SIG-M5 treated with dmso at 0.1 percent for 504 hours (cell line): ENCODE data around the gene AKAP13.

Experiments used
- DNase-seq: peaks from one replicate; lab custom pipeline; 2025; ENCODE audit not compliant: unreplicated experiment; lab: John Stamatoyannopoulos, UW

The AKAP13 gene

DNA sequence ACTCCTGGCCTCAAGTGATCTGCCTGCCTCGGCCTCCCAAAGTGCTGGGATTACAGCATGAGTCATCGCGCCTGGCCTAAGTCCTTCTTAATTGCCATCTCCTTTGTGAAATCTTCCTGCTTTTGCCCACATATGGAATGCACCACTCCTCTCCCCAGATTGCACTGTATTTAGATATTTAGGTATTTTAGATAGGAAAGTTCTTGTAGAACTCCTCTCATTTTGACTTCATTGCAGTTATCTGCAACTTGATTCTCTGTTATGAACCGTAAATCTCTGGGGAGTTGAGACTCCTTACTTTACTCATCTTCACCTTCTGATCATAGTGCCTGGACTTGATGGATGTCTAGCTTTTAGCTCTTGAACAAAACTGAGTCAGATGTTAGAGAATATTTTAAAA lies 150.7 kb downstream of the AKAP13 start:
- DNase-seq, result no peak

DNA sequence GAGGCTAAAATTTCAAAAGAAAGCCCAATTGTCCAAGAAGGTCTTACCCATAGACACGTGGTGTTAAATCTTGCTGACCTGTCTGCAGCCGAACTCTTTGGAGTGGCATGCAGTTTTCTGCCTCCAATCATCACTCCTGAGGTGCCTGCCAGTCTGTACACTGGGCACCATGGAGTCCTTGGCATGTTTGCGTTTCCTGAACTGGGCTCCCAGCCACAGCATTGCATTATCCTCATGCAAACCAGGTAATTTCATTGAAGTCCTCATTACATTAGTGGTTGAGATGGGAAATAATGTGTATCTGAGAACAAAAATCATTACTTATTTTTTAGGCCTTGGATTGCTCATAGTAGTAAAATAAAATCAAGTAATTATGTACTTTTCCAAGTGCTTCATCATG lies 152.3 kb downstream of the AKAP13 start:
- DNase-seq, result no peak

DNA sequence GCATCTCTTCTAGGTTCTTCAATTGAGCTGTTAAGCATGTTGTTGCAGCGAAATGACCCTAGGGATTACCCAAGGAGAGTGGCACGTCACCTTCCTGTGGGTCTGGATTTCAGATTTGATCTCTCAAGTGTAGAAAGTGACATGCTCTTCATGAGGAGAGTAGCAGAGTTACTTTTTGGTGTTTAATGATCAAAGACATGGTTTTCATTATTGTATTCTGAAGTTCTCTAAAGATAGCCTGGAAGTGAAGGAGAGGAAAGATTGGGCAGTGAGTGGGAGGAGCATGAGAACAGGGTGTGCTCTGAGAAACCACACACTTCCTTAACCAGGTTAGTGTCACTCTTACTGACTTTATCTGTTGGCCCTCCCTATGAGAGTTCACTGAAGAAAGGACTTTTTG lies 153.6 kb downstream of the AKAP13 start:
- peak; percentile 34 for DNase-seq

DNA sequence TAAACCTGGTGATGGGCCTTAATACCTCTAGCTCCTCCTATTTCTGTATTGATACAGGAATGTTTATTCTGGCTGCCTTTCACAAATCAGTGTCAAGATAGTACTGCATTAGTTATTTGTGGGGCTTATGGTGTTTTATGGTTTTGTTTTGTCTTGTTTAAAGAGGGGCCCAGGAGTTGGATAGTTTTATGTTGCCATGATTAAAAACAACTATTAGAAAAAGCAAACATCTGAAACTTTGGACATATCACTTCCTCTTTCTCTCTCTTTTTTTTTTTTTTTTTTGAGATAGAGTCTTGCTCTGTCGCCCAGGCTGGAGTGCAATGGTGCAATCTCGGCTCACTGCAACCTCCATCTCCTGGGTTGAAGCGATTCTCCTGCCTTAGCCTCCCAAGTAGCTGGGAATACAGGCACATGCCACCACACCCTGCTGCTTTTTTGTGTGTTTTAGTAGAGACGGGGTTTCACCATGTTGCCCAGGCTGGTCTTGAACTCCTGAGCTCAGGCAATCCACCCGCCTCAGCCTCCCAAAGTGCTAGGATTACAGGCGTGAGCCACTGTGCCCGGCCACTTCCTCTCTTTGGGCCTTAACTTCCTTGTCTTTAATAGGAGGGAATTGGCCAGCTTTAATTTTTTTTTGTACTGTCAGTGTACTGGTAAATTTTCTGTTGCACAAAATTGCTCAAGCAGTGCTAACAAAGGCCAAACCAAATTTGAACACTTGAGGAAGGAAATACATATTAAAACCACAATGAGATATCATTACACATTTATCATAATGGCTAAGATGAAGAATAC lies 155.3 kb downstream of the AKAP13 start:
- peak; percentile 70 for DNase-seq

DNA sequence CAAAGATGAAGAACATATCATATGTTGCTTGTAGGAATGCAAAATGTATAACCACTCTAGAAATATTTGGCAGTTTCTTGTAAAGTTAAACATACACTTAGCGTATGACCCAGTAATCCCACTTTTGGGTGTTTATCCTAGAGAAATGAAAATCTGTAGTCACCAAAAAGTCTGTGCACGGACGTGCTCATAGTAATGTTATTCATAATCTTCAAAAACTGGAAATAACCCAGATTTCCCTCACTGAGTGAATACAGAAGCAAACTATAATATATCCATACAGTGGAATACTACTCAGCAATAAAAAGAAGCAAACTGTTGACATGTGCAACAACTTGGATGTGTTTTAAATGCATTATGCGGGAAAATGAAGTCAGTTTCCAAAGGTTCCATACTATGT lies 155.9 kb downstream of the AKAP13 start:
- no peak for DNase-seq

DNA sequence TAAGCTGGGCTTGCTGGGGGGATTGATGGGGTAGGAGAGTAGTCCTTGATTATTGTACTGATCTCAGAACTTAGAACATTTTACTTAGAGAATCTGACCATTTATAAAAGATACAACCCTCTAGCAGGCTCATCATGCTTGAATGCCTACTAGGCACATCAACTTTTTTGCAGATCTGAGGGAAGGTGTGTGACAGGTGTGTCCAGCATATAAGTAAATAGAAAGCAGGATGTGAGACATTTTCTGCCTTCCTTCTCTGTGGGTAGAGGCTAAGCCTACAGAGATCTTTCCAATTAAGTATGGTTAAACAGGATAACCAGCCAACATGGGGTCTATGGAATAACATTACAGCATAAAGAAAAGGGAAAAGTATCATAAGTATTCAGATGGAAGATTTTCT lies 159.1 kb downstream of the AKAP13 start:
- no peak for DNase-seq

DNA sequence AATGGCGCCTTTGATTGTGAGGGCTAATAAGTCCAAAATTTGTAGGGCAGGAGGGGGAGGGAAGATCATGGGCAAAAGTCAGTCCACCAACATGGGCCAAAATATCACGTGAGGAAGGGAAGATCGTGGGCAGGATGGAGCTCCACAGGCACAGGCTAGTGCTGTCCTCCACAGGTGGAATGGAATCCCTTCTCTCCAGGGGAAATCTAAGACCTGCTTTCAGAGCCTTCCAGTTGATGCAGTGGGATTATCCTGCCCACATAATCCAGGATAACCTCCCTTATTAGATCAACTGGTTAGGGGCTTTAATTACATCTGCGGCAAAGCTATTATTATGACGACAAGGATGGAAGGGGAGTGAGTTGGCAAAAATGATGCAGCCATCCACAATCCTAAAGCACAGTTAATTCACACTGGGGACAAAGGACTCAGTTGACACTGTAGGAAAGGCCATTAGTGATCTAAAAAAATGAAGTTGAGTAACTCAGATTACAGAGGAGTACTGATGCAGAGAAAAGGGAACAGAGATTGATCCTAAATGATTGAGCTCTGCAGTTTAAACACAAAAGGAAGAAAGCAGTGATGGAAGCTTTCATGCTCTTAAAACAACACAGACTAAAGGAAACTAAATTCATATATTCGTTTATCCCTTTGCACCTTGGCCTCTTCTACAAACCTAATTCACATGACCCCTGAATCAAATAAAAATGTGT lies 159.8 kb downstream of the AKAP13 start:
- peak; percentile 27 for DNase-seq

DNA sequence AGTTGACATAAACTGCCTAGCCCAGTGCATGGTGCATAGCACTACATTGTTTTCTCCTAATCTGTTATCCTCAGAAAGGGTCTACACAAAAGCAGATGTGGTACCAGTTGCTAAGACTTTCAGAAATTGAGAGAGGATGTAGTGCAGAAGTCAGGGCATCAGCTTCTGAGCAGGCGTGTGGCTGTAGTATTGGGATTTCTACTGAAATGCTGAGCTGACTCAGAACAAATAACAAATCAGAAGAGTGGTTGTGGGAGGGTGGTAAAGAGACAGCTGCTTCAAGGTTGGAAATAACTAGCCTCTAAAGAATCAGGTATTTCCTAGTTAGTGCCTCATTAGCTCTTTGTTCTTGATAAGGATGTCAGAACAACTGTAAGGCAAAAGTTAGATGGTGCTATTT lies 161.3 kb downstream of the AKAP13 start:
- DNase-seq, result no peak

DNA sequence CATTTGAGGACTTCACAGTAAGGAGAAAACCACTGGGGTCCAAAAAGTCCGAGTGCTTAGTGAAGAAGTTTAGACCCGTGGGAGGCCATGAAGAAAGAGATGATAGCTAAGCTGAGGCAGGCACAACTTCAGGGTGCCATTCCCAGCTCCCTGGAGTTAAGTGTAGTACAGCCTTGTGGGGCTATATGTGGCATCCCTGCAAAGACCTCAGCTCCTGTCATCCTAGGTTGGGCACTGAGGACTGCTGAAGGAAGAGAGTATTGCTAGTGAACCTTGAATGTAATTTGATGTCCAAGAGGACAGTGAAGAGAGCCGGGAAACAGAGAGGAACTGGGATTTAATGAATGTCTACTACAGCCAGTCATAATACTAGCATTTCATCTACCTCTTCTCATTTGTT lies 162.1 kb downstream of the AKAP13 start:
- DNase-seq, result no peak

DNA sequence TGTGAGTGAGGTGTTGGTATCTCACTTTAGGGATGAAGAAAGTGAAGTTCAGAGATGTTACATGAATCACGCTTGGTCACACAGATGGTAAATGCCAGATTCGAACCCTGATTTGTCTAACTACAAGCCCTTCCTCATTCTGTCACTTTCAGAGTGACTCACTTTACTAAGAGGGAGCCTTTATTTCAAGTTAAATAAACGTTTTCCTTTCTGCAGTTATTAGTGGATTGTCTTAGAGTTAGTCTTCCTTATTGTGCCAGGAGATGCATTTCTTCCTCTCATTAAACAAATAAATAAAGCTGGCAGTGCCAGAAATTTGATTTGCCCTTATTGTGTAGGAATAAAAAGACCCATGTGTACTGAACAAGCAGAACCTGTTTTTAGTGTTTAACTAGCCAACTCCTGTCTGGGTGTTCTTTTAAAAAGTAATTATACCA lies 162.5 kb downstream of the AKAP13 start:
- peak; percentile 79 for DNase-seq

DNA sequence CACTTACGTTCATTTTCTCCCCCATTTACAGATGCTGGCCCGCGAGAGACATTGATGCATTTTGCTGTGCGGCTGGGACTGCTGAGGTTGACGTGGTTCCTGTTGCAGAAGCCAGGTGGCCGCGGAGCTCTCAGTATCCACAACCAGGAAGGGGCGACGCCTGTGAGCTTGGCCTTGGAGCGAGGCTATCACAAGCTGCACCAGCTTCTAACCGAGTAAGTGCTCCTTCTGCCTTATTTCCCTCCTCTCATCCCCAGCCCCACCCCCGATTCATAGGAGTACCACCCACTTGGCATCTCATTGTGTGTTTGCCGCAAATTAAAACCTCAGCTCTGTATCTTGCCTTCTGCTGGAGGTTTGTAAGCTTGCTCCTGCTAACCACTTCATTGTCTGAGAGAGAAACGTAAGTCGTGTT lies 163.3 kb downstream of the AKAP13 start:
- DNase-seq, result peak; percentile 44

DNA sequence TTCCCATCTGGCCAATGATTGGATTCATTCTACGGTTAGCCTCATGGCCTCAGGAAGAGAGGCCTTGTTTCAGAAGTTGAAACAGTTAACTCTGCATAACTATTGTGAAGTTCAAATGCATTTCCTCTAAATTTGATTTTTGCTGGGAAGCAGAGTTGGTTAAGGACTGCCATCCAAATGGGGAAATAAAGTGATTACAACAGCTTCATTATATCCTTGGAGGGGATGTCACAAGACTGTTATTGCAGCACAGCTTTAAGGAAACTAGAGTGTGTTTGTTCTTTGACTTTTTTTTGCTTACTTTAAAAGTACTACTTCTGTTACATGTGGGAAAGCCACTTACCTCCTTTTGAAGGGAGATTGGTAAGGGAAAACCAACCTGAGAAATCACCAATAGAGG lies 164.8 kb downstream of the AKAP13 start:
- DNase-seq, result peak; percentile 90

DNA sequence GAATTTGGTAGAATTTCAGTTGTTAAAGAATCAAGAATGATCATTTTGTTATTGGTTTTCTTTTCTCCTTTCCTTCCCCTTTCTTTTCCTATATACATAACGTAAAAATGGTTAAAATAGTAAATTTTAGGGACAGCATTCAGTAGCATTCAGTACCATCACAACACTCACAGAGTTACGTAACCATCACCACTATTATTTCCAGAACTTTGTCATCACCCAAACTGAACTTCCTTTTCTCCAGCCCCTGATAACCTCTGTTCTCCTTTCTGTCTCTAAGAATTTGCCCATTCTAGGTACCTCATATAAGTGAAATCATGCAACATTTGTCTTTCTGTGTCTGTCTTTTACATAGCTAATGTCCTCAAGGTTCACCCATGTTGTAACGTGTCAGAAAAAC lies 165.3 kb downstream of the AKAP13 start:
- peak; percentile 94 for DNase-seq

DNA sequence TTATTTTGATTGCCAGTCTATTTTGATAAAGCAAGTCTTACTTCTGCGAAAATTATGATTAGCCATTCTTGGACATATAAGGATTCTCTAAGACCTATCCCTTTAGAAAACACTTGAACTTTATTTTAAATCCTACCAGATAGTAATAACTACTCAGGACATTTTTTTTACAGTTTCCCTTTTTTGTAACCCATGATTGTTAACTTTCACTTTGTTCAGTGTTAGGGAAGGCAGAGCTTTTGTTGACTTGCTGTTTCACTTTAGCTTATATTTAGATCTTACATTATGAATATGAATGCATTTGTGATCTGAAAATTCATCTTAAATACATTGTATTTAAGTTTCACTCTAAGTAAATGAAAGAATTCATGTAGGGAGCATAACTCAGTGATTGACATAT lies 167.0 kb downstream of the AKAP13 start:
- DNase-seq, result no peak

DNA sequence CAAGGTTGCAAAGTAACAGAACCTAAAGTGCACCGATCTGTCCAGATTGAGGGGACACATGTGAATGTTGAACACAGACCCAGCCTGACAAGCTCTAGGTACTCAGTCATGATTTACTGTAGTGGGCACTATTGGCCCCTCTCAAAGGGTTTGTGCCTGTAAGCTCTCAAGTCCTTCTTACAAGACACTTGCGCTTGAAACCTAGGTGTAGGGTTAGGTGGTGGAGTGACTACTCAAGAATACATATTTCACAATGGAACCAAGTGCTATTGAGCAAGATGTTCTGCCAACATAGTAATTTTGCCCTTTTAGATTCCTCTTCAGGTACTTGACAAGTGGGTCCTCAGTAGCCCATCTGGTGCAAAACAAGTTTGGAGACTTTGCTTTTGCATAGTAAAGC lies 169.9 kb downstream of the AKAP13 start:
- peak; percentile 8 for DNase-seq

DNA sequence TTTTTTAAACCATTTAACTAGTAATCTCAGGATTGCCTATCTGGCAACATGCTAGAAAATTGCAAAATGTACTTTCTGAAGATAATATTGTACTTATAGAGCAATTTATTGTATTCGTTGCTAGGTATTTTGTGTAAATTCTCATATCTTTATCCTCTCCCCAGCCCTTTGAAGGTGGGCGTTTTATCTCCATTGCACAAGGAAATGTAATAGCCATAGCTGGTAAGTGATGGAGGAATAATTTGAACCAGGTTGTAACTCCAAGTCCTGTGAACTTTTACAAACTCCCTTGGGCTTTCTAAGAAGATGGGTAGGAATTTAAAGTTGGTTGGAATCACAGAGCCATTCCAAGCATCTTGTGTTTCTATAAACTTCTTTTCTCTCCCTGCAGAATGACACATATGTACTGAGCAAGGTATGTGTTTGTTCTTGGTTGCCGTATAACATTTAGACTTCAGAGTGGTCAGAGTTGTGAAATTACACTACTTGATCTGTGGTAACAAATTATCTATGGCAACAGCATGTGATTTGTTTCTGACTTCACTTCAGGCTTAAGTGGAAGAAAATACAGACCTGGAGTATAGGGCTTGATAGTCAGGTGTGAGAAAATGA lies 170.9 kb downstream of the AKAP13 start:
- DNase-seq, result no peak

DNA sequence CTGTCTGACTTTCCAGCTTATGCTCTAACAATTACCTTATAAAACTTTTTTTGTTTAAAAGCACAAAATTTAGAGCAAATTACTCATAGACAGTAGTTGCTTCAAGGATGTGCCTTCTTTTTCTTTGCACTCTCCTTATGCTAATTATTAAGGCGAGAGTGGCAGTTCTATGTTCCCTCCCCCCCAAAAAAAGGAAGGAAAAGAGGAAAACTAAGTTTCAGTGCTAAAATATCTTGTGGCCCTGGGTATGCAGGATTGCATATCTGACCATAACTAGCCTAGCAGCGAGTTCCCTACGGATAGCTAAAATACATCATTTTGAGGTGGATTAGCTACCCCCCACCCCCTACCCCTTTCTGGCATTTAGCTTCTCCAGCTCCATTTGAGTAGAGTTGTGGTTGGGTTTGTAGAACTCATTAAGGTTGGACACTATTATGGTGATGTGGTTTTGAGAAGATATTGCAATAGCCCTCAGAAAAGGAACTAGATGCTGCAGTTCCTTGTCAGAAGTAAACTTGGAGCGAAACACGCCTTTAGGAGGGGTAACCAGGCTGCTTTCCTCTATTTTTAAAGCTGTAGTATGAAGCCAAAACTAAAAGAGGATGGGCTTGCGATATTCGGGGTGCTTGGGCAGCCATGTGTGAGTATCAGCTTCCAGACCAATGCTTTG lies 174.6 kb downstream of the AKAP13 start:
- DNase-seq, result peak; percentile 92

DNA sequence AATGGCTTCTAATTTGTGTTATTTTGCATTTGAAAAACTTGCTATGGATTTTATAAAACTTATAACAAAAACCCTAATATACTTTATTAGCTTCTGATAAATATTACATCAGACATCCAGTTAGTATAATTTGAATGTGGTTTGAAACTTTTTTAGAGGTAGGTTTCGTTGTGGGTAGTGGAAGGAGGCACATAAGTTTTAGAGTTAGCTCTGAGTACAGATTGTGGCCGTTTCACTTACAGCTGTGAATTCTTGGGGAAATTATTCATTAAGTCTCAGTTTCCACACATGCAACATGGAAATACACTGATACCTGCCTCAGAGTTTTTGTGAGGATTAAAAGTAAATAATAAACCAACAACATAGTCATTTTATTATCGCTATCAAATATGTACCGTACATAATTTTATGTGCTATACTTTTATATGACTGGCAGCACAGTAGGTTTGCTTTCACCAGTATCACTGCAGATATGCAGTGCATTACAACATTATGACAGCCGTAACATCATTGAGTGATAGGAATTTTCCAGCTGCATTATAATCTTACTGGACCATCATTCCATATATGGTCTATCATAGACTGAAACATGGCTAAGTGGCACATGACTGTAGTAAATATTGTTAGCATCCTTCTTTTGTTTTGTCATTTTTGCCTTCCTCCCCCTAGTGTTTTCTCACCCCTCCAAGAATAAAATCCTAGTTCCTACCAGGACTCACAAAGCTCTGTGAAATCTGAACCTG lies 175.6 kb downstream of the AKAP13 start:
- no peak for DNase-seq

DNA sequence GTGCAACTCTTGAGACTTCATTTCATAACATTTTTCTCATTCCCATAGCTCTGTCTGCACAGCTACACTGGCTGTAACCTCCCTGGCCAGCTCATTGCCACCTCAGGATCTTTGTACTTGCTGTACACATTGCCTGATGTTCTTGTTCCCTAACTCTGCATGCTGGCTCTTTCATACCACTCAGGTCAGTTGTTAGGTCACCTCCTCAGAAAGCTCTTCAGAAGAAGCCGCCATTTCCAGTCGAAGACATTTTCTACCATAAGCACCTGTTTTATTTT lies 176.2 kb downstream of the AKAP13 start:
- DNase-seq, result peak; percentile 21

DNA sequence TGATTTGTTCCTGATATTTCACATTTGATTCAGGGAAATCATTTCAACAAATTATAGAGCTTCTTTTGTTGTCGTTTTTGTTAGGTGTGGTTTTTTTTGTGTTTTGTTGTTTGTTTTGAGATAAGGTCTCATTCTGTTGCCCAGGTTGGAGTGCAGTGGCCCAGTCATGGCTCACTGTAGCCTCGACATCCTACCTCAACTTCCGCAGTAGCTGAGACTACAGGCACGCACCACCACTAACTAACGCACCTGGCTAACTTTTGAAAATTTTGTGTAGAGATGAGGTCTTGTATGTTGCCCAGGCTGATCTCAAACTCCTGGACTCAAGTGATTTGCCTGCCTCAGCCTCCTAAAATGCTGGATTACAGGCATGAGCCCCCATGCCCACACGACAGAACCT lies 177.0 kb downstream of the AKAP13 start:
- DNase-seq, result no peak

DNA sequence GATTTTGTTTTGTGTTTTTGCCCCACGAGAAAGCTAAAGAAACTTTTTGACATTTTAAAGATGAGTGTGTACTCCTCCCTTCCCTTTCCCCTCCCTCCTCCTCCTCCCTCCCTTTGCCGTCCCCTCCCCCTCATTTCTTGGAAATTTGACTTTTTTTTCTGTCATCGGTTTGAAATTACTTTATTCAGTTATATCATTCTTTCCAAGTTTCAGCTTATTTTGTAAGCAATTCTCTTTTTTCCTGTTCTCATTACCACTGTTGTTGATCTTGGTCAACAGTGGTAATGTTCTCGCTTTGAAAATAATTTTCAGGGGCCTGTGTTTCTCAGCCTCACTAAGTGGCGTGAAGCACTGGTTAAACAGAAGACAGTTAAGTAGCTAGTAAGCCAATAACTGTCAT lies 178.4 kb downstream of the AKAP13 start:
- DNase-seq, result no peak
